22Rv1 (cell line): Measurements from ENCODE around the gene TNS3.

Source experiments
- ZFX ChIP-seq: fragments of 450-650 bp; IDR thresholded peaks from 2 replicates; pipeline ENCODE4 v1.6.1; 2017; ENCODE audit warnings: antibody characterized with exemption, borderline replicate concordance
- TF ChIP-seq, protein P1 (sequence below): fragments of 450-650 bp; IDR thresholded peaks from 2 replicates; pipeline ENCODE4 v1.5.1; 2017; ENCODE audit warnings: mild to moderate bottlenecking

DNA sequence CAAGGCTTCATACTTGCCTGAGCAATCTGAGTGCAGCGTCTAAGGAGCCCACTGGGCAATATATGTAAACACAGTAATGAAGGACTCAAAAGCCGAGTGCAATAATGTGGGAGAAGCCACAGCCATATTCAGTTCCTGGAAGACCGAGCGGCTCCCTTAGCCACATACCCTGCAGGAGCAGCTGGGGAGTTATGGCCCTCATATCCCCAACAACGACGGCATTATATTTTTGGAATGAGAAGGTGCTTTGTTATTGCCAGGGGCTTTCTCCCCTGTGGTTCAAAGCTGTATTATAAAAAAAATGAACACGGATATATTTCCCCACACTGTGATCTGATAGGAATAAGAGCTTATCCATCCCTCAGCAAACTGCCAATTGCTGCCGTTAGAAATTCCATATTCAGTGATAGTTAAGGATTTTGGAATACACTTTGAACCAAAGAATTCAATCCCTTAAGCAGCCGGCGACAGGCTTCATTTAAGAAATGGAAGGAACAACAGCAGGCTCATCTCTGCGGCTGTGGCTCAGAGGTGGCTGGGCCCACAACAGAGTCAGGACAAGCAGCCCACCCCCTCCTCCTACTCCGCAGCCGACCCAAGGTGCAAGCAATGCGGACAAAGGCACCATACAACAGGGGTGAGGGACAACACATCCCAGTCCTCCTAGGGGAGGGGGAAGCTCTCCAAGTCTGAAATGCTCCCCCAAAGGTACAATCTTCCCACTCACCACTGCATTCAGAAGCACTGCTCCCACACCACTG lies 77.2 kb downstream of the TNS3 start:
- TF ChIP-seq, protein P1, sequence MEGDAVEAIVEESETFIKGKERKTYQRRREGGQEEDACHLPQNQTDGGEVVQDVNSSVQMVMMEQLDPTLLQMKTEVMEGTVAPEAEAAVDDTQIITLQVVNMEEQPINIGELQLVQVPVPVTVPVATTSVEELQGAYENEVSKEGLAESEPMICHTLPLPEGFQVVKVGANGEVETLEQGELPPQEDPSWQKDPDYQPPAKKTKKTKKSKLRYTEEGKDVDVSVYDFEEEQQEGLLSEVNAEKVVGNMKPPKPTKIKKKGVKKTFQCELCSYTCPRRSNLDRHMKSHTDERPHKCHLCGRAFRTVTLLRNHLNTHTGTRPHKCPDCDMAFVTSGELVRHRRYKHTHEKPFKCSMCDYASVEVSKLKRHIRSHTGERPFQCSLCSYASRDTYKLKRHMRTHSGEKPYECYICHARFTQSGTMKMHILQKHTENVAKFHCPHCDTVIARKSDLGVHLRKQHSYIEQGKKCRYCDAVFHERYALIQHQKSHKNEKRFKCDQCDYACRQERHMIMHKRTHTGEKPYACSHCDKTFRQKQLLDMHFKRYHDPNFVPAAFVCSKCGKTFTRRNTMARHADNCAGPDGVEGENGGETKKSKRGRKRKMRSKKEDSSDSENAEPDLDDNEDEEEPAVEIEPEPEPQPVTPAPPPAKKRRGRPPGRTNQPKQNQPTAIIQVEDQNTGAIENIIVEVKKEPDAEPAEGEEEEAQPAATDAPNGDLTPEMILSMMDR, result no peak
- TF ChIP-seq ZFX, result no peak
